ENCODE measurements around the gene TIMM23B. TPM values are rescaled to one million over a fixed set of nuclear protein-coding genes. Genes with fewer than 3 reads are reported as not detected.
"Not testable (repeated sequence)": the region's sequence is repeated elsewhere in the genome, so short reads cannot be mapped to it uniquely, and the experiment has no call there.

The TIMM23B gene
- total and polyA plus RNA-seq, 2 donors (not counting 1 experiment from before 2014, with no cell fraction given) = 14.7 to 22.8 TPM

- not testable (repeated sequence) for H3K9ac ChIP-seq (ENCODE audit: insufficient read depth, low read length); H3K36me3 ChIP-seq (ENCODE audit: control insufficient read depth, insufficient read depth, low read length); DNase-seq (ENCODE audit: low read depth in 2 of 2); H3K27me3 ChIP-seq (ENCODE audit: control insufficient read depth, insufficient read depth, low read length); H4K20me1 ChIP-seq (ENCODE audit: control insufficient read depth, extremely low read depth, insufficient read depth, low read length); H3K9me3 ChIP-seq (ENCODE audit: control insufficient read depth, insufficient read depth, low read depth, low read length); H3K27ac ChIP-seq (ENCODE audit: insufficient read depth, low read length); H2AFZ ChIP-seq (ENCODE audit: low read length); H3K4me2 ChIP-seq (ENCODE audit: extremely low read depth, insufficient read depth, low read length); H3K4me1 ChIP-seq (ENCODE audit: control insufficient read depth, extremely low read depth, insufficient read depth, low read length); H3K79me2 ChIP-seq (ENCODE audit: control insufficient read depth, insufficient read depth, low read length); H3K4me3 ChIP-seq (replicated peaks in 1 of 4; ENCODE audit: control extremely low read depth in 1 of 4, insufficient read depth in 1 of 4, low read depth in 3 of 4, low read length in 4 of 4)
These were observed 30.2 kb downstream of the TIMM23B start for GRCh38 chr10:49972094-49972493.

DNA sequence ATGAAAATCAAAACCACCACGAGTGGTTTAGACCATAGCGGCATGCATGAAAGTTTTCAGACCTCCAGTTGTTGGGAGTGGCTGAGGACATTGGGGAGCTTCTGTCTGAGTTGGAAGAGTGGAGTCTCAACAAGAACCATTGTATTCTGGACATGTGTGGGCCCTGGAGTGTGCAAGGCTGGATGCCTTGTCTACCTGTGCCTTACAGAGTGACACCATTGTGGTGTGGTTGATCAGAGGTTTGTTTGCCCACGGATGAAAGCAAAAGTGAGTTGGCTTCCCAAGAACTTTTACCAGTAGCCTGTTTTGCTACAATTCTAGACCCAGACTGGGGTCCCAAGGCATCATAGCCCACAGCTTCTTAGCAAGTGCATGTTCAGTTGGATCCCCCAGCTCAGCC, 35.9 kb downstream of the TIMM23B start:
- H3K27me3 ChIP-seq (ENCODE audit: control insufficient read depth, insufficient read depth, low read length); H3K27ac ChIP-seq (ENCODE audit: insufficient read depth, low read length); H4K20me1 ChIP-seq (ENCODE audit: control insufficient read depth, extremely low read depth, insufficient read depth, low read length); H3K4me3 ChIP-seq (replicated peaks in 1 of 4; ENCODE audit: control extremely low read depth in 1 of 4, insufficient read depth in 1 of 4, low read depth in 3 of 4, low read length in 4 of 4); H3K79me2 ChIP-seq (ENCODE audit: control insufficient read depth, insufficient read depth, low read length); H3K4me1 ChIP-seq (ENCODE audit: control insufficient read depth, extremely low read depth, insufficient read depth, low read length); H2AFZ ChIP-seq (ENCODE audit: low read length); H3K9me3 ChIP-seq (ENCODE audit: control insufficient read depth, insufficient read depth, low read depth, low read length); H3K9ac ChIP-seq (ENCODE audit: insufficient read depth, low read length); DNase-seq (ENCODE audit: low read depth in 2 of 2); H3K36me3 ChIP-seq (ENCODE audit: control insufficient read depth, insufficient read depth, low read length); H3K4me2 ChIP-seq (ENCODE audit: extremely low read depth, insufficient read depth, low read length): not testable (repeated sequence)

DNA sequence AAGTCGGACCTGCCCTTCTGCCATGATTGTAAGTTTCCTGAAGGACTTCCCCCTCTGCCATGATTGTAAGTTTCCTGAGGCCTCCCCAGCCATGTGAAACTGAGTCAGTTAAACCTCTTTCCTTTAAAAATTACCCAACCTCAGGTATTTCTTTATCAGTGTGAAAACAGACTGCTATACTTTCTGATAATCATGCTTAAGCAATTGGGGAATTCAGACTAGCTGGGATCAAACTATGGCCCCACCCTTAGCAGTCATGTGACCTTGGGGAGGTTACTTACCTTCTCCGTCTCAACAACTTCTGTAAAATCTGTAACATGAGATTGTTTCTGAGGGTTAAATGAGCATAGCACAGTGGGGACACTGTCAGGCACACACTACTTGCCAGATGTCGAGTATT, 45.4 kb downstream of the TIMM23B start:
- not testable (repeated sequence) for H3K9me3 ChIP-seq (ENCODE audit: control insufficient read depth, insufficient read depth, low read depth, low read length); H3K79me2 ChIP-seq (ENCODE audit: control insufficient read depth, insufficient read depth, low read length); H3K9ac ChIP-seq (ENCODE audit: insufficient read depth, low read length); H3K4me3 ChIP-seq (replicated peaks in 1 of 4; ENCODE audit: control extremely low read depth in 1 of 4, insufficient read depth in 1 of 4, low read depth in 3 of 4, low read length in 4 of 4); H4K20me1 ChIP-seq (ENCODE audit: control insufficient read depth, extremely low read depth, insufficient read depth, low read length); H2AFZ ChIP-seq (ENCODE audit: low read length); H3K36me3 ChIP-seq (ENCODE audit: control insufficient read depth, insufficient read depth, low read length); H3K4me2 ChIP-seq (ENCODE audit: extremely low read depth, insufficient read depth, low read length); H3K27ac ChIP-seq (ENCODE audit: insufficient read depth, low read length); H3K27me3 ChIP-seq (ENCODE audit: control insufficient read depth, insufficient read depth, low read length); H3K4me1 ChIP-seq (ENCODE audit: control insufficient read depth, extremely low read depth, insufficient read depth, low read length); DNase-seq (ENCODE audit: low read depth in 2 of 2)

- H3K27me3 ChIP-seq (ENCODE audit: control insufficient read depth, insufficient read depth, low read length); H4K20me1 ChIP-seq (ENCODE audit: control insufficient read depth, extremely low read depth, insufficient read depth, low read length); H3K4me2 ChIP-seq (ENCODE audit: extremely low read depth, insufficient read depth, low read length); H3K27ac ChIP-seq (ENCODE audit: insufficient read depth, low read length); H2AFZ ChIP-seq (ENCODE audit: low read length); H3K9me3 ChIP-seq (ENCODE audit: control insufficient read depth, insufficient read depth, low read depth, low read length); DNase-seq (ENCODE audit: low read depth in 2 of 2); H3K4me1 ChIP-seq (ENCODE audit: control insufficient read depth, extremely low read depth, insufficient read depth, low read length); H3K36me3 ChIP-seq (ENCODE audit: control insufficient read depth, insufficient read depth, low read length); H3K79me2 ChIP-seq (ENCODE audit: control insufficient read depth, insufficient read depth, low read length); H3K4me3 ChIP-seq (replicated peaks in 1 of 4; ENCODE audit: control extremely low read depth in 1 of 4, insufficient read depth in 1 of 4, low read depth in 3 of 4, low read length in 4 of 4); H3K9ac ChIP-seq (ENCODE audit: insufficient read depth, low read length): not testable (repeated sequence)
These were observed 46.5 kb downstream of the TIMM23B start, which contains the start of gene AGAP6 for GRCh38 chr10:49988376-49988775. Gene AGAP6, plus strand, starts transcription at chr10:49988406. Its CDS starts 310 bp downstream, at chr10:49988716.

DNA sequence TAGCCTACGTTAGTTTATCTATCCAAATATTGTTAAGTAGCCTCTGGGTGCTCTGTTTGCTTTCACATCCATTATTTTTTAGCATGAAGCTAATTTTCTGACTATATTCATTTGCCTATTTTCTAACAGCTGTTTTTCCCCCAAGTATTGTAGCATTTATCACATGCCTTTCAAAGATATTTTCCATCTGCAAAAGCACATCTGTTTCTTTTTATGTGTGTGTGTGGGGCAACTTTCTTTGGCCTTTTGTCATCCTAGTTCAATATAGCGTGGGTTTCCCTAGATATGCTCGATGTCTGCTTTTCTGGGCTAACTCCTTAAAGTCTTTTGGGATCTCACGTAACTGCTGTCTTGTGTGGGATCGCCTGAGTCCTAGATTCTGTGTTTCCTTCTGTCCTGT, 53.5 kb downstream of the TIMM23B start:
- not testable (repeated sequence) for H3K4me3 ChIP-seq (replicated peaks in 1 of 4; ENCODE audit: control extremely low read depth in 1 of 4, insufficient read depth in 1 of 4, low read depth in 3 of 4, low read length in 4 of 4); H3K27me3 ChIP-seq (ENCODE audit: control insufficient read depth, insufficient read depth, low read length)

DNA sequence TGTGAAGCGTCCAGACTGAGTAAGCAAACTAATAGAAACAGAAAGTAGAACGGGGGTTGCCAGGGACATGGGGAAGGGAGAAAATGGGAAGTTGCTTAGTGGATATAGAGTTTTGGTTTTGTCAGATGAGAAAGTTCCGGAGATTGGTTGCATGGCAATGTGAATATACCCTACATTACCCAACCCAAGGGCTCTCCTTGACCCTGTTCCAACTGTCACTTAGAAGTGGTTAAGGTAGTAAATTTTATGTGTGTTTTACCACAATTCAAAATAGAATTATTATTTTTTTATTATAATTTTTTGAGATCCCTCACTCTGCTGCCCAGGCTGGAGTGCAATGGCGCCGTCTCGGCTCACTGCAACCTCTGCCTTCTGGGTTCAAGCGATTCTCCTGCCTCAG, 72.2 kb downstream of the TIMM23B start:
- H3K4me1 ChIP-seq (ENCODE audit: control insufficient read depth, extremely low read depth, insufficient read depth, low read length); H3K4me2 ChIP-seq (ENCODE audit: extremely low read depth, insufficient read depth, low read length); H3K27me3 ChIP-seq (ENCODE audit: control insufficient read depth, insufficient read depth, low read length); H2AFZ ChIP-seq (ENCODE audit: low read length); H4K20me1 ChIP-seq (ENCODE audit: control insufficient read depth, extremely low read depth, insufficient read depth, low read length); DNase-seq (ENCODE audit: low read depth in 2 of 2); H3K9me3 ChIP-seq (ENCODE audit: control insufficient read depth, insufficient read depth, low read depth, low read length); H3K79me2 ChIP-seq (ENCODE audit: control insufficient read depth, insufficient read depth, low read length); H3K4me3 ChIP-seq (replicated peaks in 1 of 4; ENCODE audit: control extremely low read depth in 1 of 4, insufficient read depth in 1 of 4, low read depth in 3 of 4, low read length in 4 of 4); H3K36me3 ChIP-seq (ENCODE audit: control insufficient read depth, insufficient read depth, low read length); H3K9ac ChIP-seq (ENCODE audit: insufficient read depth, low read length); H3K27ac ChIP-seq (ENCODE audit: insufficient read depth, low read length): not testable (repeated sequence)

More for the DNA sequence above, 53.5 kb downstream of the TIMM23B start:
- H3K27ac ChIP-seq (ENCODE audit: insufficient read depth, low read length); DNase-seq (ENCODE audit: low read depth in 2 of 2); H3K36me3 ChIP-seq (ENCODE audit: control insufficient read depth, insufficient read depth, low read length); H3K9me3 ChIP-seq (ENCODE audit: control insufficient read depth, insufficient read depth, low read depth, low read length); H3K79me2 ChIP-seq (ENCODE audit: control insufficient read depth, insufficient read depth, low read length); H4K20me1 ChIP-seq (ENCODE audit: control insufficient read depth, extremely low read depth, insufficient read depth, low read length); H3K4me1 ChIP-seq (ENCODE audit: control insufficient read depth, extremely low read depth, insufficient read depth, low read length); H3K9ac ChIP-seq (ENCODE audit: insufficient read depth, low read length); H3K4me2 ChIP-seq (ENCODE audit: extremely low read depth, insufficient read depth, low read length); H2AFZ ChIP-seq (ENCODE audit: low read length): not testable (repeated sequence)

GRCh38 chr10:50015596-50016220, 73.9 kb downstream of the TIMM23B start:
- H3K27ac ChIP-seq (ENCODE audit: insufficient read depth, low read length); H3K27me3 ChIP-seq (ENCODE audit: control insufficient read depth, insufficient read depth, low read length); H3K4me3 ChIP-seq (replicated peaks in 1 of 4; ENCODE audit: control extremely low read depth in 1 of 4, insufficient read depth in 1 of 4, low read depth in 3 of 4, low read length in 4 of 4); H3K9ac ChIP-seq (ENCODE audit: insufficient read depth, low read length); H3K4me1 ChIP-seq (ENCODE audit: control insufficient read depth, extremely low read depth, insufficient read depth, low read length); H3K9me3 ChIP-seq (ENCODE audit: control insufficient read depth, insufficient read depth, low read depth, low read length); H3K36me3 ChIP-seq (ENCODE audit: control insufficient read depth, insufficient read depth, low read length); H3K79me2 ChIP-seq (ENCODE audit: control insufficient read depth, insufficient read depth, low read length); H3K4me2 ChIP-seq (ENCODE audit: extremely low read depth, insufficient read depth, low read length); H4K20me1 ChIP-seq (ENCODE audit: control insufficient read depth, extremely low read depth, insufficient read depth, low read length); H2AFZ ChIP-seq (ENCODE audit: low read length): not testable (repeated sequence)
- DNase-seq (ENCODE audit: low read depth in 2 of 2) = peak in 1 of 2 donors; percentile 43
